Left lung (tissue), 14 donors: ENCODE measurements around the gene POTEM. TPM values are rescaled to one million over a fixed set of nuclear protein-coding genes. Genes with fewer than 3 reads are reported as not detected.
"Not testable (repeated sequence)": the region's sequence is repeated elsewhere in the genome, so short reads cannot be mapped to it uniquely, and the experiment has no call there.

ENCODE experiments used
- ATAC-seq: fragments of 200-7000 bp; cut with Tn5 transposase; one replicate; pipeline ENCODE4 v1.9.1; 2020; ENCODE audit warnings: moderate library complexity
- DNase-seq, 4 donors: peaks; one replicate each; pipeline ENCODE4 v3.0.0-alpha.2; 2013 to 2020
- H3K27ac ChIP-seq, 2 donors: fragments of 200-600 bp; sonication (generic) in 1 of 2; one replicate each; pipeline versions ENCODE4 v1.5.0 to v1.8.0; 2020 to 2021
- H3K27me3 ChIP-seq, 2 donors: fragments of 200-600 bp; sonication (generic) in 1 of 2; one replicate each; pipeline versions ENCODE4 v1.5.0 to v1.8.0; 2020 to 2021
- H3K36me3 ChIP-seq, 2 donors: fragments of 200-600 bp; sonication (generic) in 1 of 2; one replicate each; pipeline versions ENCODE4 v1.5.0 to v1.8.0; 2020 to 2021
- H3K4me1 ChIP-seq, 2 donors: fragments of 200-600 bp; one replicate each; pipeline ENCODE4 v1.8.0; 2021
- H3K4me3 ChIP-seq, 2 donors: fragments of 200-600 bp; sonication (generic) in 1 of 2; one replicate each; pipeline versions ENCODE4 v1.5.0 to v1.8.0; 2020 to 2021; ENCODE audit warnings: mild to moderate bottlenecking in 1 of 2
- H3K9me3 ChIP-seq, 2 donors: fragments of 200-600 bp; sonication (generic) in 1 of 2; one replicate each; pipeline versions ENCODE4 v1.5.0 to v1.8.0; 2020 to 2021
- intact Hi-C, 2 donors: fragments of 100-400 bp; cut with DNase I; formaldehyde crosslinking; loops; one replicate each; pipeline versions ENCODE4 v1.11.2 to v1.14.2; 2022
- long read RNA-seq, 12 donors: library from polyadenylated mRNA in 2 of 12; unstranded in 2 of 12; transcript quantifications; one replicate each; pipeline ENCODE4 v2.0.0 and lab custom pipeline, GENCODE V29; 2019 to 2026
- polyA plus RNA-seq, 6 donors: library from polyadenylated mRNA; unstranded; fragments of 120-200 nt; gene quantifications; one replicate each; pipeline ENCODE4 v1.2.1, GENCODE V29; 2013; ENCODE audit not compliant: insufficient read length in 6 of 6
- total RNA-seq, 2 donors: library from RNA; stranded (reverse); fragmentation: NEBNext Ultra II Directional; extraction: Animal tissue kit (Norgen Biotek cat#: 25700); gene quantifications; one replicate each; pipeline ENCODE4 v1.2.1, GENCODE V29; 2021
- donor health status: DM: no; HTN: yes; CAD: no.
- donor health status: DM: no; HTN: no; CAD: no.

The POTEM gene
- total RNA-seq = not detected
- polyA plus RNA-seq = not detected
- long read RNA-seq, donor 1 = 0 reads
- long read RNA-seq, donor 2 = 0 reads
- long read RNA-seq, donor 3 = 0 reads
- long read RNA-seq, donor 4 = 0 reads
- long read RNA-seq, donor 5 = 0 reads
- long read RNA-seq, donor 6 = 0 reads
- long read RNA-seq, donor 7 = 0 reads
- long read RNA-seq, donor 8 = 0 reads
- long read RNA-seq, donor 9 = 0 reads
- long read RNA-seq, donor 10 = 0 reads
- long read RNA-seq, donor 11 = 0 reads
- long read RNA-seq, donor 12 = 0 reads

DNA sequence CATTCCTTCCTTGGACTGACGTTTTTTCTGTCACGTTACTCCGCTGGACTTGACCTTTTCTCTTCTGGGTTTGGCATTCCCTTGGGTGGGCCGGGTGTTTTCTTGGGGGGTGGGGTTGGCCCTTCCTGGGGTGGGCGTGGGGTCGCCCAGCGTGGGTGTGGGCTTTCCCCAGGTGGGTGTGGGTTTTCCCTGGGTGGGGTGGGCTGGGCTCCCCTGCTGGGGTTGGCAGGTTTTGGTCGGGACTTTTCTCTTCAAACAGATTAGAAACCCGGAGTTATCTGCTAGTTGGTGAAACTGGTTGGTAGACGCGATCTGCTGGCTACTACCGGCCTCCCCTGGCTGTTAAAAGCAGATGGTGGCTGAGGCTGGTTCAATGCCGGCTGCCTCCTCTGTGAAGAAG lies at the start of gene POTEM:
Gene POTEM (plus strand): TSS at position 301 of the 400 bp plus-strand sequence. CDS start 52 bp downstream, at position 353.
- H3K36me3 ChIP-seq, H3K9me3 ChIP-seq, intact Hi-C loops, H3K27me3 ChIP-seq, DNase-seq, H3K4me3 ChIP-seq, ATAC-seq, H3K4me1 ChIP-seq, H3K27ac ChIP-seq: not testable (repeated sequence)

DNA sequence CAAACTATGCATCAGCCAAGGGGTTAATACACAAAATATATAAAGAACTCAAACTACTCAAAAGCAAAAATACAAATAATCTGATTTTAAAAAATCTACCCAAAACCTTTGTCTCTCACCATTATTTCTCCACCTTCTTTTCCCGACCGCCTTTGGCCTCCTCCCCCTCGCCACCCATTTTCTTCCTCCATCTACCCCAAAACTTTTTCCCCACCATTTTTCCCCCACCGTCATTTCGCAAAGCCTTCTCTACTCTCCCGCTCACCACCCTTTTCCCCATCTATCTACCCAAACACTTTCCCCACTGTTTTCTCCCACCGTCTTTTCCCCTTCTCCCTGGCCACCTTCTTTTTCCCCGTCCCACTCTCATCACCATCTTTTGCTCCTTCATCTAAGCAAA lies 48.9 kb upstream of the POTEM start:
- H3K36me3 ChIP-seq, H3K4me1 ChIP-seq, H3K27ac ChIP-seq, H3K9me3 ChIP-seq, H3K27me3 ChIP-seq, ATAC-seq, intact Hi-C loops, H3K4me3 ChIP-seq, DNase-seq: not testable (repeated sequence)

DNA sequence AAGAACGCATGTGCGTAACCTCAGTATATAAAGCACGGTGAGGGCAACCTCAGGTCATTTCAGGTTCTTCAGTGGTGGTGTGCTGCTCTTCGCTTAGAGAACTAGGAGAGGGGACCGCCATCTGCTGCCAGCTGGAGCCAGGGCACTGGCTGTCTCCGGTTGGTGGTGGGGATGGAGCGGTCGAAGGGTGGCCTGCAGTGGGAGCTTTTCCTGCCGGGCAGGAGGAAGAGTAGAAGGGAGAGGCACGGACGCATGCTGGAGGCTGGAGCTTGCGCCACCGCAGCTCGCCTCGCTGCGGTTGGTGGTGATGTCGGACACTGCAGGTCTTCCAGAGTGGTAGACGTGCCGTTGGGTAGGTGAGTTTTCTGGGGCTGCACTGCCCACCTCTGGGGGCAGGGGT lies 47.2 kb upstream of the POTEM start:
- ATAC-seq, H3K27ac ChIP-seq, H3K4me3 ChIP-seq, H3K9me3 ChIP-seq, DNase-seq, H3K4me1 ChIP-seq, H3K36me3 ChIP-seq, intact Hi-C loops, H3K27me3 ChIP-seq: not testable (repeated sequence)

DNA sequence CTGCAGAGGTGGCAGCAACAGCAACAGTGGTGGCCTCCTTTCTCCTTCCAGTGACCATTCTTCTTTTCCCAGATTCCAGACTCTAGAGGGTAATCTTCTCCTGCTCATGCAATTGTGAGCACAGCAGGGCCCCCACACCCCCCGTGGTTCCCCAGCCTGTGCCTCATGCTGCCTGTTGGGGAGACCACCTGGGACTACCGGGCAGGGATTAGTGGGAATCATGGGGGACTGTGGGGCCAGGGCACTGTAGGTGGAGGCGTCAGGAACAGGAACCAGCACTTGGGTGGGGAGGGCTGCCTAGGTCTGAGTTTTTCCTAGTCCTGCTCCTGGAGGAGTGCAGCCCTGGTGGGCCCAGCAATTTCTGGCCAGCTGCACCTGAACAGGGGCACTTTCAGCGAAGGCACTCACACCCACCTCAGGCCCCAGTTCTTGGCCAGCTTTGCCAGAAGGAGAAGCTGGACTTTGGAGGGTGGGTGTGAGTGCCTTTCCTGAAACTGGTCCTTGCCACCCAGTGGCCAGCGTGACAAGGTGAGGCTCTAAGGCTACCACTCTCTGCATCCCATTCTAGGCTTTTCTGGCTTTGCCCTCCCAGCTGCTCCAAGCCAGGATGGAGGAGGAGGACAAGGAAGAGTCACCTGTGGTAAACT lies 46.1 kb upstream of the POTEM start:
- H3K27me3 ChIP-seq = not testable (repeated sequence)

DNA sequence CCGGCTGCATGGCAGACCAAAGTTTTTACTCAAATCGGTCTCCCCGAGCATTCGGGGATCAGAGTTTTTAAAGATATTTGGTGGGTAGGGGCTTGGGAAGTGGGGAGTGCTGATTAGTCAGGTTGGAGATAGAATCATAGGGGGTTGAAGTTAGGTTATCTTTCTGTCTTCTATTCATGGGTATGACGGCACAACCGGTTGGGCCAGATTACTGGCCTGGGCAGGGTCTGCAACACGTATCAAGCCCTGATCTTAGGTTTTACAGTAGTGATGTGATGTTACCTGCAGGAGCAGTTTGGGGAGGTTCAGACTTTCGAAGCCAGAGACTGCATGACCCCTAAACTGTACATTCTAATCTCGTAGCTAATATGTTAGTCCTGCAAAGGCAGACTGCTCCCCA lies 30.4 kb upstream of the POTEM start:
- H3K9me3 ChIP-seq, H3K27me3 ChIP-seq, H3K36me3 ChIP-seq, H3K4me3 ChIP-seq, ATAC-seq, intact Hi-C loops, H3K4me1 ChIP-seq, H3K27ac ChIP-seq, DNase-seq: not testable (repeated sequence)

More for the DNA sequence above, 46.1 kb upstream of the POTEM start:
- intact Hi-C loops, H3K27ac ChIP-seq, H3K9me3 ChIP-seq, H3K4me1 ChIP-seq, H3K36me3 ChIP-seq, ATAC-seq, H3K4me3 ChIP-seq: not testable (repeated sequence)
- DNase-seq = peak in 1 of 4 donors; percentile 2

DNA sequence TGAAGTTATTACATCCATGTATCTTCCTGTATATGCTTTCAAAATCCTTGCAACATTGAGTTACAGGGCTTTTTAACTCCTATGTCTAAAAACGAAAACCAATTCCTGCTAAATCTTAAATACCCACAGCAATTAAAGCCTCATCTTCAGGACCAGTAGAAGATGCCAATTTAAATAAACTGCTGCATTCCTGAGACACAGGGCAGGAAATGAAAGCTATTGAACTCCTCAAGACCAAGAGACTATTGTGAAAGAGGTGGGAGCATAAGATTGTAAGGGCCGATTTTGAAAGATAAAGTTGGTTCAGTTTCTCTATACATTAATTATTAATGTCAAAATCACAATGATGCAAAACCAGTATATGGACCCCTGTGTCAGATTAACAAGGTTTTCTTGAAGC lies 28.5 kb upstream of the POTEM start:
- H3K27ac ChIP-seq, H3K4me3 ChIP-seq, intact Hi-C loops, ATAC-seq, DNase-seq, H3K27me3 ChIP-seq, H3K9me3 ChIP-seq, H3K4me1 ChIP-seq, H3K36me3 ChIP-seq: not testable (repeated sequence)

DNA sequence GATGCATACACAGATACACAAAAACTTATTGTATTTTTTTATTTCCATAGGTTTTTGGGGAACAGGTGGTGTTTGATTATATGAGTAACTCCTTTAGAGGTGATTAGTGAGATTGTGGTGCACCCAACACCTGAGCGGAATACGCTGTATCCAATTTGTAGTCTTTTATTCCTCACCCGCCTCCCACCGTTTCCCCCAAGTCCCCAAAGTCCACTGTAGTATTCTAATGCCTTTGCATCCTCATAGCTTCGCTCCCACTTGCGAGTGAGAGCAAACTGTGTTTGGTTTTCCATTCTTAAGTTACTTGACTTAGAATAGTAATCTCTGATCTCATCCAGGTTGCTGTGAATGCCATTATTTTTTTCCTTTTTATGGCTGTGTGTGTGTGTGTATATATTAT lies 17.3 kb upstream of the POTEM start:
- H3K27ac ChIP-seq, H3K9me3 ChIP-seq, DNase-seq, H3K4me1 ChIP-seq, intact Hi-C loops, ATAC-seq, H3K36me3 ChIP-seq, H3K4me3 ChIP-seq, H3K27me3 ChIP-seq: not testable (repeated sequence)

DNA sequence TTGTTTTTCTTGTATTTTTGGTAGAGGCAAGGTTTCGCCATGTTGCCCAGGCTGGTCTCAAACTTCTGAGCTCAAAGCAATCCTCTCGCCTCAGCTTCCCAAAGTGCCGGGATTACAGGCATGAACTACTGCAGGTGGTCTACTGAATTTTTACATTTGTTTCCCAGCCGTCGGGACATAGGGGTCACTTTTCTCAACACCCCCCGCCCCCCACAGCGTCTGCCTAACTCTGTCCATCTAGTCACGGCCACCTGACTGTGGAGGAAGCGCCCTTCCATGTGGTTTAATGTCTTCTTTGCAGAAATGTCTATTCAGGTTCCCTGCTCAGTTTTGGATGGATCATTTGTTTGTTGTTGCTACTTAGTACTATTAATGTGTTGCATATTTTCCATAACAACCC lies 14.1 kb upstream of the POTEM start:
- H3K4me3 ChIP-seq, H3K27me3 ChIP-seq, H3K36me3 ChIP-seq, ATAC-seq, H3K9me3 ChIP-seq, H3K4me1 ChIP-seq, intact Hi-C loops, H3K27ac ChIP-seq: not testable (repeated sequence)
- DNase-seq = peak in 2 of 4 donors; percentile 15 to 76

DNA sequence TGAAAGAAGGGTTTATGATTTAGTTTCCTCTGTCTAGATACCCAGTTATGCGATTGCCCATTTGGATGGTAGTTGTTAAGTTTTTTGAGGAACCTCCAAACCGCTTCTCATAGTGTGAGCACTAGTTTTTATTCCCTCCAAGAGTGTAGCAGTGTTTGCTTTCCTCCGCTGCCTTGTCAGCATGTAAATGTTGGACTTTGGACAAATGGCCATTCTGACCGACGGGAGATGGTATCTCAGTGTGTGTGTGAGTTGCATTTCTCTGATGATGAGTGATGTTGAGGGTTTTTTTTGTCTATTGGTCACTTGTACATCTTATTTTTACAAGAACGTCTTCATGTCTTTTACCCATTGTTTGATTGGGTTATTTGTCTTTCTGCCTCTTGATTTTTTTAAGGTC lies 11.4 kb upstream of the POTEM start:
- DNase-seq, H3K4me1 ChIP-seq, H3K27me3 ChIP-seq, H3K27ac ChIP-seq, H3K36me3 ChIP-seq, H3K4me3 ChIP-seq, intact Hi-C loops, ATAC-seq, H3K9me3 ChIP-seq: not testable (repeated sequence)

DNA sequence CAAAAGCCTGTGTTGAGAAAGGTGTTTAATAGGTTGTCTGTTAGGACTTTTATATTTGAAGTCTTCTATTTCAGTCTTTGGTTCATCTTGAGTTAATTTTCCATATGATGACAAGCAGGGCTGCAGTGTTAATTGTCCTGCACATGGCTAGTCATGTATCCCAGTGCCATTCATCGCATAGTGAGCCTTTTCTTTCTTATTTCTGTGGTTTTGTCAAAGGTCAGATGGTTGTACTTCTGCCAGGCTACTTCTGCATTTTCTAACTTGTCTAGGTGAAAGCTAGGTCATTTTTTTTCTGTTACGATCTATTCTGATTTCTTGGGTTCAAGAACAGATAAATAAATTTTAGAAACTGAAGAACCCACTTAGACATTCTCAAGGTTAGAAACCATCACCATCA lies 5.7 kb upstream of the POTEM start:
- DNase-seq, H3K9me3 ChIP-seq, H3K27me3 ChIP-seq, H3K4me3 ChIP-seq, intact Hi-C loops, H3K27ac ChIP-seq, H3K4me1 ChIP-seq, H3K36me3 ChIP-seq, ATAC-seq: not testable (repeated sequence)

DNA sequence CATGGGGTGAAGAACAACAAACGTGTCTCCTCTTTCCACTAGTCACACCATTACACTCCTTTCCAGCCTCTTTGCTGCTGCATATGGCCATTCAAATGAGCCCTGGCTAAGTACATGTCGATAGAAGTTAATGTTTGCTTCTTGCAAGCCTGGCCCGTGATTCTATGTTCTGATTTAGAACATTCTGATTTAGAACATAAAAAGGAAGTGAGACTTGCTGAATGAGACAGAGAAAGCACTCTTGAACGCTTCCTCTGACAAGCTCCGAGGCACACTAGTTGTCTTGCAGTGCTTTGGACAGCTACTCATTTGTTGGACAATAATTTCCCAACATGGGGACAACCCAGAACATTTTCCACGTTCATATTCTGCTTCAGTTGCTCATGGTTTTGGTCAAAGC lies 5.1 kb upstream of the POTEM start:
- H3K36me3 ChIP-seq, H3K4me1 ChIP-seq, intact Hi-C loops, H3K27ac ChIP-seq, H3K27me3 ChIP-seq, H3K4me3 ChIP-seq, DNase-seq, H3K9me3 ChIP-seq, ATAC-seq: not testable (repeated sequence)

DNA sequence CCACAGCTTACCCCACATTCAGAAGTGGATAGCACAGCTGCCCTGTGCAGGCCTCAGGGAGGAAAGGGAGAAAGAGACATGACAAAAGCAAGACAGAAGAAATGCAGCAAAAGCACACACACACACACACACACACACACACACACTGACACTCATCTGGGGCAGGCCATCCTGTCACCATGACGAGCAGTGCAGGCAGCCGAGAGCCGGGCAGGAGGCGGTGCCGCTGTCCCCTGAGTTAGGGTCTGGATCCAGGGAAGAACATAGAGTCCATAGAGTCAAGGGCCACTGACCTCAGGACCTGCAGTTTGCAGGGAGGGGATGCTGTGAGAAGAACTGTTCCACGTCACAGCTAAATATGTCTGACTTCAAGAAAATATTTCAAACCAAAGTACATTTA lies 4.0 kb upstream of the POTEM start:
- H3K4me1 ChIP-seq, H3K36me3 ChIP-seq, intact Hi-C loops, H3K9me3 ChIP-seq, ATAC-seq, H3K27me3 ChIP-seq, H3K4me3 ChIP-seq, H3K27ac ChIP-seq: not testable (repeated sequence)
- DNase-seq = peak in 1 of 4 donors; percentile 18

DNA sequence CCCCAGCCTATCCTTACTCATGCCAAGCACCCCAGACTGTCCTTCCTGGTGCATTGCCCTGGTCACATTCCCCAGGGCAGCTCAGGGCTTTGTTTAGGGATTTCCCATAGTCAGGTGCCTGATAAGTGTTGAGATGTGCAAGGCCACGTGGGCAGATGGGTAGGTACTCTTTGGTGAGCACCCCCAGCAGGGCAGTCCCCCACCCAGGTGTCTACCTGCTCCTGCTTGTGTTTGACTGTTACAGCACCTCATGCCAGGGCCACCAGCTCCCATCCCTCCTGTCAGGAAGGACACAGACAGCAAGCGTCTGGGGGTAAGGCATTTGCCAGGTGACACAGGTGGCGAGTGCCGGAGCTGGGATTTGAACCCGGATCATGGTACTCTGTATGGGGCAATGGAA lies 2.4 kb upstream of the POTEM start:
- H3K27me3 ChIP-seq, ATAC-seq, H3K36me3 ChIP-seq, H3K9me3 ChIP-seq, H3K4me3 ChIP-seq, intact Hi-C loops, DNase-seq, H3K4me1 ChIP-seq, H3K27ac ChIP-seq: not testable (repeated sequence)

DNA sequence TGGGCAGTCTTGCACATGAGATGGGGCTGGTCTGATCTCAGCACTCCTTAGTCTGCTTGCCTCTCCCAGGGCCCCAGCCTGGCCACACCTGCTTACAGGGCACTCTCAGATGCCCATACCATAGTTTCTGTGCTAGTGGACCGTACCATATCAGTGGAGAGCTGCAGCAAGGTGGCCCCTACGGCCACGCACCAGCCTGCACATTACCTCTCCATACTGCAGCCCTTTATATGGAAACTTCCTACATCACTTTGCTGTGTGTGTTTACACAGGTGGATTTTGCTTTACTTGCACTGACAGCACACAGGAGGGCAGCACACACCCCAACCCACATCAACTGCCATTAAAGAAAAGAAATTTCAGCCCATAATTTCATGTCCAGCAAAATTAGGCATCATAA lies 35.3 kb downstream of the POTEM start:
- peak in 1 of 4 donors; percentile 34 for DNase-seq

More for the DNA sequence above, 35.3 kb downstream of the POTEM start:
- H3K27ac ChIP-seq, ATAC-seq, H3K4me3 ChIP-seq, intact Hi-C loops, H3K36me3 ChIP-seq, H3K27me3 ChIP-seq, H3K9me3 ChIP-seq, H3K4me1 ChIP-seq: not testable (repeated sequence)
